Loucy (cell line): ENCODE data around the gene CD80.

Experiments used
- H2AFZ ChIP-seq: fragments of 200-600 bp; sonication (generic); 2 replicates; pipeline ENCODE4 v1.6.0; 2016; ENCODE audit warnings: antibody characterized with exemption, mild to moderate bottlenecking, low read length, moderate library complexity
- H3F3A ChIP-seq: fragments of 200-600 bp; 2 replicates; pipeline ENCODE4 v1.6.0; 2016; ENCODE audit warnings: antibody characterized with exemption, low read depth, mild to moderate bottlenecking
- H3K27me3 ChIP-seq: fragments of 200-600 bp; sonication (generic); 2 replicates; pipeline ENCODE4 v1.6.1; 2014; ENCODE audit warnings: low read length, mild to moderate bottlenecking; ENCODE audit not compliant: insufficient read depth, poor library complexity, severe bottlenecking
- H3K36me3 ChIP-seq: fragments of 200-600 bp; sonication (generic); 2 replicates; pipeline ENCODE4 v1.6.1; 2016; ENCODE audit warnings: low read length; ENCODE audit not compliant: insufficient read depth
- H3K4me1 ChIP-seq: fragments of 200-600 bp; sonication (generic); 2 replicates; pipeline ENCODE4 v1.5.1; 2014; ENCODE audit warnings: low read length, mild to moderate bottlenecking; ENCODE audit not compliant: insufficient read depth, poor library complexity, severe bottlenecking
- H3K4me2 ChIP-seq: fragments of 200-600 bp; sonication (generic); 2 replicates; pipeline ENCODE4 v1.6.0; 2014; ENCODE audit warnings: antibody characterized with exemption, low read length, low read depth, mild to moderate bottlenecking; ENCODE audit not compliant: poor library complexity, severe bottlenecking
- H3K4me3 ChIP-seq: fragments of 200-600 bp; sonication (generic); 2 replicates; pipeline ENCODE4 v1.5.1; 2014; ENCODE audit warnings: low read length, mild to moderate bottlenecking, mixed read lengths; ENCODE audit not compliant: poor library complexity, severe bottlenecking
- H3K79me2 ChIP-seq: fragments of 200-600 bp; sonication (generic); 2 replicates; pipeline ENCODE4 v1.6.1; 2014; ENCODE audit warnings: low read length; ENCODE audit not compliant: insufficient read depth
- H3K9ac ChIP-seq: fragments of 200-600 bp; sonication (generic); 2 replicates; pipeline ENCODE4 v1.6.0; 2014; ENCODE audit warnings: mild to moderate bottlenecking, low read depth, low read length, moderate library complexity; ENCODE audit not compliant: poor library complexity, severe bottlenecking
- H3K9me2 ChIP-seq: fragments of 200-600 bp; sonication (generic); replicated peaks from 2 replicates; pipeline ENCODE4 v1.6.1; 2016; ENCODE audit warnings: low read depth, low read length, mixed read lengths
- H3K9me3 ChIP-seq: fragments of 200-600 bp; sonication (generic); 2 replicates; pipeline ENCODE4 v1.6.1; 2014; ENCODE audit warnings: mild to moderate bottlenecking, antibody characterized with exemption, low read length, low read depth; ENCODE audit not compliant: insufficient read depth
- H4K20me1 ChIP-seq: fragments of 200-600 bp; sonication (generic); 2 replicates; pipeline ENCODE4 v1.6.0; 2014; ENCODE audit warnings: antibody characterized with exemption, low read length, mild to moderate bottlenecking; ENCODE audit not compliant: insufficient read depth, poor library complexity, severe bottlenecking
- CTCF ChIP-seq: fragments of 200-600 bp; sonication (generic); conservative IDR thresholded peaks from 2 replicates; pipeline ENCODE4 v1.5.1; 2014; ENCODE audit warnings: mild to moderate bottlenecking, antibody characterized with exemption, low read length
- EZH2phosphoT487 ChIP-seq: fragments of 200-600 bp; IDR thresholded peaks from 2 replicates; pipeline ENCODE4 v1.6.1; 2018; ENCODE audit warnings: antibody characterized with exemption, mild to moderate bottlenecking, moderate library complexity, borderline replicate concordance

Gene CD80

DNA sequence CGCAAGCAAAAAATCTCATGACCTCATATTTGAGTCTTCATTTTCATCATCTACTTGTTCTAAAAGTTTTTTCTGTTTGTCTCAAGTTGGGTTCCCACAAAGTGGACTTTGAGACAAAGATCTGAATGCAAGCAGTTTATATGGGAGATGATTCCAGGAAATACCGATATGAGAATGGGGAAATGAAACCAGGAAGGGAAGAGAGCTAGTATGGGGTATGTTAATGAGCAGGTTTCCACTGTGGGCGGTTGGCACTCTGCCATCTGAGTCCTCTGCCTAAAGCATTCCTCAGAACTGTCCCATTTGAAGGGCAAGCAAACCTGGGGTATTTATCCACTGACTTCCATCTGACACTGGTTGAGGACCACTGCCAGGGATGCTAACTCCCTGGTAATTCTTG is 28.7 kb upstream of the CD80 start:
- H3K36me3 ChIP-seq = no peaks in the 10 kb centered on the region
- H3K27me3 ChIP-seq = peaks cover 8% of the 10 kb centered on the region
- no peaks in the 10 kb centered on the region for H4K20me1 ChIP-seq
- TF ChIP-seq EZH2phosphoT487 (no peak), CTCF (no peak)
- no peaks in the 10 kb centered on the region for H3K9me3 ChIP-seq
- no peaks in the 10 kb centered on the region for H3K4me1 ChIP-seq
- no peaks in the 10 kb centered on the region for H3K9me2 ChIP-seq
- H3K4me2 ChIP-seq = no peak overlapping the region
- no peak overlapping the region for H3K9ac ChIP-seq
- no peaks in the 10 kb centered on the region for H3F3A ChIP-seq
- no peaks in the 10 kb centered on the region for H3K79me2 ChIP-seq
- H2AFZ ChIP-seq = no peak overlapping the region
- H3K4me3 ChIP-seq = no peak overlapping the region

DNA sequence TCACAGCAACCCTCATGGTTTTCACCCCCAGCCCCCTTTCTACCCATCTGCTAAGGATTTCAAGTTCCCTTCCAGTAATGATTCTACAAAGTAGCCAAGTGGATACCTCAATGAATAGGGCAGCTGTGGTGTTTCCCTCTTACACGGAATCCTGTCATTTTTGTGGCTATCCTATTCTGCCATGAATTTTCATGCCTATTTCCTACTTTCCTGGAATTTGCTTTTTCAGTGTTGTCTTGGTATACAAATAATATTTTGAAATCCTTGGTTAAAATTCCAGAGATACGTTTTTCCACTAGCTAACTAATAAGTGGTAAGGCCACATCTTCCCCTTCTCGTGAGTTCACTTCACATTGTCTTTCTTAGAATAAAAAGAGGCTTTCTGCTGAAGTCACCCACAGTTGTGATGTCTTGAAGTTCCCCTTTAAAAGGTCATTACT is 27.3 kb upstream of the CD80 start:
- H4K20me1 ChIP-seq = no peaks in the 10 kb centered on the region

GRCh38 chr3:119585856-119586570 is 26.6 kb upstream of the CD80 start:
- H4K20me1 ChIP-seq = no peaks in the 10 kb centered on the region
- no peaks in the 10 kb centered on the region for H3K9me2 ChIP-seq
- no peaks in the 10 kb centered on the region for H3K9me3 ChIP-seq
- no peak overlapping the region for H2AFZ ChIP-seq
- no peak overlapping the region for H3K4me2 ChIP-seq
- H3K36me3 ChIP-seq = no peaks in the 10 kb centered on the region
- no peaks in the 10 kb centered on the region for H3K4me1 ChIP-seq
- no peaks in the 10 kb centered on the region for H3K79me2 ChIP-seq
- TF ChIP-seq EZH2phosphoT487 (no peak), CTCF (no peak)
- peaks cover 8% of the 10 kb centered on the region for H3K27me3 ChIP-seq
- no peaks in the 10 kb centered on the region for H3F3A ChIP-seq
- H3K4me3 ChIP-seq = no peak overlapping the region
- no peak overlapping the region for H3K9ac ChIP-seq

More for the DNA sequence above, 27.3 kb upstream of the CD80 start:
- TF ChIP-seq CTCF (no peak), EZH2phosphoT487 (no peak)
- Histone ChIP-seq H3K27me3 (peaks cover 8% of the 10 kb centered on the region), H3K9me3 (no peaks in the 10 kb centered on the region), H3K9me2 (no peaks in the 10 kb centered on the region), H3K4me1 (no peaks in the 10 kb centered on the region), H3K4me3 (no peak overlapping the region), H3F3A (no peaks in the 10 kb centered on the region), H3K79me2 (no peaks in the 10 kb centered on the region), H2AFZ (no peak overlapping the region), H3K9ac (no peak overlapping the region), H3K36me3 (no peaks in the 10 kb centered on the region), H3K4me2 (no peak overlapping the region)
